Adrenal gland (tissue), 12 donors: Measurements from ENCODE around the gene NDEL1. TPM values are rescaled to one million over a fixed set of nuclear protein-coding genes. Genes with fewer than 3 reads are reported as not detected.

Experiments
- DNase-seq, 7 donors: peaks; one replicate each; pipeline ENCODE4 v3.0.0-alpha.2; 2019 to 2020
- H3K27ac ChIP-seq, 5 donors: fragments of 200-600 bp; sonication (generic) in 4 of 5; 1 replicate in 3 of 5; 2 replicates in 2 of 5; pipeline versions ENCODE4 v1.5.1 to v1.8.0; 2016 to 2020; ENCODE audit warnings: mild to moderate bottlenecking in 1 of 5
- H3K27me3 ChIP-seq: fragments of 200-600 bp; 2 replicates; pipeline ENCODE4 v1.8.0; 2021
- H3K36me3 ChIP-seq, 2 donors: fragments of 200-600 bp; replicated peaks in 1 of 2; 1 replicate in 1 of 2; 2 replicates in 1 of 2; pipeline versions ENCODE4 v1.5.1 to v1.8.0; 2018 to 2022
- H3K4me1 ChIP-seq, 2 donors: fragments of 200-600 bp; replicated peaks in 1 of 2; 1 replicate in 1 of 2; 2 replicates in 1 of 2; pipeline versions ENCODE4 v1.5.1 to v1.8.0; 2018 to 2021
- H3K4me3 ChIP-seq, 4 donors: fragments of 200-600 bp; sonication (generic) in 3 of 4; one replicate each; pipeline ENCODE4 v1.5.1; 2016 to 2018
- H3K9me3 ChIP-seq, 3 donors: fragments of 200-600 bp; sonication (generic) in 1 of 3; replicated peaks in 1 of 3; 1 replicate in 2 of 3; 2 replicates in 1 of 3; pipeline versions ENCODE4 v1.5.1 to v1.8.0; 2016 to 2021
- POLR2A ChIP-seq, 2 donors: fragments of 450-650 bp; IDR thresholded peaks; one replicate each; pipeline ENCODE4 v1.6.1; 2017; ENCODE audit warnings: antibody characterized with exemption in 2 of 2, mild to moderate bottlenecking in 2 of 2, moderate library complexity in 1 of 2
- WGBS, 4 donors: extraction: QIAGEN DNeasy Blood & Tissue Kit in 2 of 4; methylation state at CpG; one replicate each; pipeline versions ENCODE4 v1.1.5 to v1.1.7; 2013 to 2017; 5-methylcytosine and 5-hydroxymethylcytosine counted together
- intact Hi-C, 2 donors: fragments of 100-400 bp; cut with DNase I; formaldehyde crosslinking; loops; one replicate each; pipeline versions ENCODE4 v1.14.1 to v1.15.0; 2022 to 2023
- polyA plus RNA-seq, 3 donors: library from polyadenylated mRNA; stranded (reverse); fragments of 200-250 nt in 2 of 3; fragments of 350-450 nt in 1 of 3; fragmentation: Illumina TruSeq in 1 of 3; extraction: RNeasy Lipid Tissue Mini Kit (QIAGEN cat#74804) in 1 of 3; gene quantifications; one replicate each; pipeline ENCODE4 v1.2.3, GENCODE V29; 2013 to 2014
- total RNA-seq, 9 donors: library from RNA; depleted of rRNA in 4 of 9; stranded (reverse); fragments of >200 nt in 4 of 9; fragments of 120-200 nt in 1 of 9; fragmentation: NEBNext Ultra II Directional in 1 of 9; extraction: Animal tissue kit (Norgen Biotek cat#: 25700) in 1 of 9; gene quantifications; one replicate each; pipeline versions ENCODE4 v1.1.0 to v1.2.4, GENCODE V29; 2013 to 2023
- TF ChIP-seq, protein P1 (sequence below), 6 experiments: fragments of 450-650 bp in 4 of 6; fragments of 200-600 bp in 2 of 6; sonication (generic) in 1 of 6; IDR thresholded peaks; 1 replicate in 5 of 6; 2 replicates in 1 of 6; pipeline versions ENCODE4 v1.5.1 to v1.8.0; 2016 to 2021; ENCODE audit warnings: antibody characterized with exemption in 6 of 6, mild to moderate bottlenecking in 2 of 6, moderate library complexity in 1 of 6
- donor health status: healthy with polysubstance abuse.
- donor health status: Bipolar disorder and iron deficiency.
- donor health status: DM: yes; HTN: yes; CAD: no.
- donor health status: DM: no; HTN: no; CAD: no.
- donor health status: DM: no; HTN: no; CAD: no.
- donor health status: DM: yes; HTN: yes; CAD: no.

NDEL1 gene
- total and polyA plus RNA-seq, 12 donors, result 21.9 to 265 (median 47.0) TPM

DNA sequence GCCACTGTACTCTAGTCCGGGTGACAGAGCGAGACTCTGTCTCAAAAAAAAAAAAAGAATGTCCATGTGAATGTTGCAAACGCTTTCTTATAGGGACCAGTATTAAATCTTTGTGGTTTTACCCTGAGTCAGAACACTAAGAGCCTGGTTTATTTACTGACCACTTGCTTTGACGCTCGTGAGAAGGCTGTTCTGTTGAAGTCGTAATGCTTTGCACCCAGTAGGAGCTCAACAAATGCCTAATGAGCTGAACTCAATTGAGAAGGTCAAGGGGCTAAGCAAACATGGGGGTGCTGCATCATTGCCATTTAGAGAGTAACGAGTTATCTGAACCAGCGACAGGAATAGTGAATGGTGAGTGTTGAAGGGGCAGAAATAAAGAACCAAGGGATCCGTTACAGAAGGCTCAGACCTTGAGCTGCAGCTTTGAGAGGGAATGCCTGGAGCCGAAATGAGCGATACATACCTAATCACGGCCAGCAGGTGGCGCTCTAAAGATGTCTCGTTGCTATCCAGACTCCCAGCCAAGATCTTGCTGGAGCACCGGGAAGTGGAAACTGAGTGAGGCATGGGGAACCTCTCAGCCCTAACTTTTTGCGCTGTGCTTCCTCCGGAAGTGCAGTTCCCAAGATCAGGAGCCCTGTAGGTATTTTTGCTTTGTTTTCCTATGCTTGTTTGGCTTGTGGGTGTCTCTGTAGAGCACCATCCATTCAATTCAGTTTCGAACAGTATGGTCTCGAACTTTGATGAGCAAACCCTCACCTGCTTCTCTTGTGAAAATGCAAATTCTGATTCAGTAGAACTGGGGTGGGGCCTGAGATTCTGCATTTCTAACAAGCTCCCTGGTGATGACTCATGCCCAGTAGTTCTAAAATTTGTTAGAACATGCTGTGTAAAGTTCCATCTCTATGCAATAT is 25.5 kb upstream of the NDEL1 start:
- Histone ChIP-seq H3K9me3 (no peaks in the 10 kb centered on the region), H3K27me3 (no peaks in the 10 kb centered on the region), H3K27ac (no peak overlapping the region), H3K36me3 (no peaks in the 10 kb centered on the region), H3K4me3 (no peak overlapping the region), H3K4me1 (no peaks in the 10 kb centered on the region)
- WGBS, 4 donors, result 25 to 29% (median 27%) methylated on average over 16 to 19 of the region's 19 CpGs
- intact Hi-C loops, result loop anchor here (5.0 to 10.0 kb wide), 2 partner anchors 332 to 335 kb away; partner anchors contain the start of gene CCDC42 (in 2 of the 2)
- DNase-seq, result peak; percentile 88 to 96 (median 91)
- TF ChIP-seq POLR2A (IDR thresholded peaks at IDR 0.05), result no peak
- TF ChIP-seq, protein P1, sequence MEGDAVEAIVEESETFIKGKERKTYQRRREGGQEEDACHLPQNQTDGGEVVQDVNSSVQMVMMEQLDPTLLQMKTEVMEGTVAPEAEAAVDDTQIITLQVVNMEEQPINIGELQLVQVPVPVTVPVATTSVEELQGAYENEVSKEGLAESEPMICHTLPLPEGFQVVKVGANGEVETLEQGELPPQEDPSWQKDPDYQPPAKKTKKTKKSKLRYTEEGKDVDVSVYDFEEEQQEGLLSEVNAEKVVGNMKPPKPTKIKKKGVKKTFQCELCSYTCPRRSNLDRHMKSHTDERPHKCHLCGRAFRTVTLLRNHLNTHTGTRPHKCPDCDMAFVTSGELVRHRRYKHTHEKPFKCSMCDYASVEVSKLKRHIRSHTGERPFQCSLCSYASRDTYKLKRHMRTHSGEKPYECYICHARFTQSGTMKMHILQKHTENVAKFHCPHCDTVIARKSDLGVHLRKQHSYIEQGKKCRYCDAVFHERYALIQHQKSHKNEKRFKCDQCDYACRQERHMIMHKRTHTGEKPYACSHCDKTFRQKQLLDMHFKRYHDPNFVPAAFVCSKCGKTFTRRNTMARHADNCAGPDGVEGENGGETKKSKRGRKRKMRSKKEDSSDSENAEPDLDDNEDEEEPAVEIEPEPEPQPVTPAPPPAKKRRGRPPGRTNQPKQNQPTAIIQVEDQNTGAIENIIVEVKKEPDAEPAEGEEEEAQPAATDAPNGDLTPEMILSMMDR (IDR thresholded peaks at IDR 0.05), result peak; percentile 86 to 93 (median 89)

DNA sequence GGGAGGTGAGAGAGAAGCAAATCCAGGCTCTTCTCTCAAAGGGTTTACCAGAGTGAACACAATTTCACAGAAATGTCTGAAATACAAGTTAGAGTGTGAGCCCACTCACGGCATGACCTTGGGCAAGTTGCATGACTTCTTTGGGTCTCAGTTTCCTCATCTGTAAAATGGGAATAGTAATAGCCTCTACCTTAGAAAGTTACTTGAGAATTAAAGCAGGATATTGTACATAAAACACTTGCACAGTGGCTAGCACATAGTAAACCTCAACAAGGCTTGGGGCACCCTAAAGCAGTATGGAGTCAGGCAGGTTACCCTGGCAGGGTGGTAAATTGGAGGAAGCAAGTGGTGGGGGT is 24.8 kb upstream of the NDEL1 start:
- intact Hi-C loops, result loop anchor here in 1 of 2 donors (5.0 kb wide), 1 partner anchor 331 kb away; the partner anchor contains the start of gene CCDC42
- WGBS, 4 donors, result 63 to 80% (median 70%) methylated on average over 1 of the region's 1 CpG
- Histone ChIP-seq H3K4me3 (no peak overlapping the region), H3K4me1 (no peaks in the 10 kb centered on the region), H3K36me3 (no peaks in the 10 kb centered on the region), H3K27me3 (no peaks in the 10 kb centered on the region), H3K9me3 (no peaks in the 10 kb centered on the region), H3K27ac (no peak overlapping the region)
- peak in 1 of 7 donors; percentile 14 for DNase-seq
- TF ChIP-seq POLR2A (IDR thresholded peaks at IDR 0.05), result no peak
- TF ChIP-seq, protein P1 (IDR thresholded peaks at IDR 0.05), result no peak

DNA sequence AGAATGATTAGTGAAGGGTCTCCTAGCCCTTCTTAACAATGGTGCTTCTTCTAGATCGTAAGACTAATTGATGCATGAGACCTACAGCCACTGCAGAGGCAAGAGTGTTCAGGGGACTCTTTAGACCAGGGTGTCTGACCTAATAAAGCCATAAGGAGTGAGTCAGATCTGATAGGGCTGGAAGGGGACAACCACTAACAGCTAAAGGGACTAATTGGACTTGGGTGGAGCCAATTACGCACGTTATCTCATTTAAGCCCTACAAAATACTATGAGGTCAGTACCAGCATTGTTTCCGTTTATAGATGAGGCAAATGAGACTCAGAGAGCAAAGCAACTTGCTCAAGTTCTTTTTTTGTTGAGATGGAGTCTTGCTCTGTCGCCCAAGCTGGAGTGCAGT is 23.6 kb upstream of the NDEL1 start:
- no peak overlapping the region for H3K27ac ChIP-seq
- intact Hi-C loops, result loop anchor here in 1 of 2 donors (5.0 kb wide), 1 partner anchor 330 kb away; the partner anchor contains the start of gene CCDC42
- H3K36me3 ChIP-seq, result no peaks in the 10 kb centered on the region
- H3K27me3 ChIP-seq, result no peaks in the 10 kb centered on the region
- 72 to 88% (median 72%) methylated on average over 5 of the region's 5 CpGs for WGBS, 4 donors
- DNase-seq, result peak in 1 of 7 donors; percentile 10
- TF ChIP-seq, protein P1 (IDR thresholded peaks at IDR 0.05), result no peak
- no peak for TF ChIP-seq POLR2A (IDR thresholded peaks at IDR 0.05)
- no peak overlapping the region for H3K4me3 ChIP-seq
- H3K9me3 ChIP-seq, result no peaks in the 10 kb centered on the region
- H3K4me1 ChIP-seq, result no peaks in the 10 kb centered on the region

DNA sequence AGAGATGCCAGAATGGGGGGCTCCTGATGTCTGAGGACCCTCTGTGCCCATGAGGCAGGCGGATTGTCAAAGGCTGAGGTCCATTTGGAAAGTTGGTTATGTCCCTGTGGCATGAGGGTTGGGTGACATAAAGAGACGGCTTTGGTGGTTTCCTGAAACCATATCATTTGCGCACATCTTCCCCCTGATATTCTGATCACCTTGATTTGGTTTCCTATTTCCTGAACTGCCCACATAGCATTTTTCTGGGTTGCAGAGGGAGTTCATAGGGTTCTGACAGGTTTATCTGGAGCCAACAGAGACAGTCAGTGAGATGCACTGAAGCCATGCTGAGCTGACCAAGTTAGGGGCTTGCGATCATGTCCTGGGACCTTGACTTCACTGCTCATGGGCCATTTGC is 22.4 kb upstream of the NDEL1 start:
- no peaks in the 10 kb centered on the region for H3K9me3 ChIP-seq
- TF ChIP-seq POLR2A (IDR thresholded peaks at IDR 0.05), result no peak
- TF ChIP-seq, protein P1 (IDR thresholded peaks at IDR 0.05), result no peak
- WGBS, 4 donors, result 77 to 90% (median 87%) methylated on average over 3 to 4 of the region's 4 CpGs
- no peak overlapping the region for H3K27ac ChIP-seq
- intact Hi-C loops, result loop anchor here in 1 of 2 donors (5.0 kb wide), 1 partner anchor 329 kb away; the partner anchor contains the start of gene CCDC42
- H3K36me3 ChIP-seq, result no peaks in the 10 kb centered on the region
- H3K4me1 ChIP-seq, result no peaks in the 10 kb centered on the region
- H3K27me3 ChIP-seq, result no peaks in the 10 kb centered on the region
- peak in 1 of 7 donors; percentile 18 for DNase-seq
- H3K4me3 ChIP-seq, result no peak overlapping the region
